ENCODE results near the gene GAA. TPM values are rescaled to one million over a fixed set of nuclear protein-coding genes. Genes with fewer than 3 reads are reported as not detected.

The GAA gene
- total and polyA plus RNA-seq, 12 donors, result 5.6 to 170 (median 90.5) TPM

DNA sequence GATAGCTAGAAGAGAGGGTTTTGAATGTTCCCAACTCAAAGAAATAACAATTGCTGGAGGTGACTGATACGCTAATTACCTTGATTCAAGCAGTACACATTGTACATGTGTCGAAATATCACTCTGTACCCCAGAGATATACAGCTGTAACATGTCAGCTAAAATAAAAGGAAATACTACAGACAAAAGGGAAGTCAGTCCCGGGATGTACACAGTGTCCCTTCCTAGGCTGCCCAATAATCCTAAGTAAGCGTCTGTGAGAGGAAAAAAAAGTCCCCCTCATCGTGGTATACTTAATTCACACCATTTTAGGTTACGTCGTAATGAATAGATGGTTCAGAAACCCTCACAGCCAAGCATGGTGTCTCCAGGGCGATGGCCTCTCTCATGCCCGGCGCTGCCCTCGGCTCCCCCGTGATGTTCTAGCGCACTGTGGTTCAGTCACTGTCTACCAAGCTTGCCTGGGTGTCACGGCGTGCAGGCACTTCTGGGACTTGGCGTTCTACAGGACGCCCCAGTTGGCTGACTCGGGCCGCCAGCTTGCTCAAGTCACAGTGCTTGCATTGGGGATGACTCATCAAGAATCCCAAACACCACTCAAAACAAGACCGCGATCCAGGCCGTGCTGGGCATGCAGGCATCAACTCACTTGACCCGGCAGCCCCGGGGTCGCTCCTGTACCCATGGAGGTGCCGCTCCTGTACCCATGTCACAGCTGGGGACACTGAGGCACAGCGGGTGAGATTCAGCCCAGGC lies 37.4 kb upstream of the GAA start:
- H3K4me3 ChIP-seq, result no peak overlapping the region
- H3K27me3 ChIP-seq, result no peaks in the 10 kb centered on the region
- H3K4me1 ChIP-seq (replicated peaks in 1 of 2), result peaks cover 8 to 19% of the 10 kb centered on the region in 2 donors
- peak overlapping the region in 3 of 5 donors; percentile 58 to 86 (median 61) for H3K27ac ChIP-seq
- WGBS, 4 donors, result 70 to 76% (median 72%) methylated on average over 22 to 27 of the region's 27 CpGs
- no peak for TF ChIP-seq POLR2A (IDR thresholded peaks at IDR 0.05)
- TF ChIP-seq, protein P1, sequence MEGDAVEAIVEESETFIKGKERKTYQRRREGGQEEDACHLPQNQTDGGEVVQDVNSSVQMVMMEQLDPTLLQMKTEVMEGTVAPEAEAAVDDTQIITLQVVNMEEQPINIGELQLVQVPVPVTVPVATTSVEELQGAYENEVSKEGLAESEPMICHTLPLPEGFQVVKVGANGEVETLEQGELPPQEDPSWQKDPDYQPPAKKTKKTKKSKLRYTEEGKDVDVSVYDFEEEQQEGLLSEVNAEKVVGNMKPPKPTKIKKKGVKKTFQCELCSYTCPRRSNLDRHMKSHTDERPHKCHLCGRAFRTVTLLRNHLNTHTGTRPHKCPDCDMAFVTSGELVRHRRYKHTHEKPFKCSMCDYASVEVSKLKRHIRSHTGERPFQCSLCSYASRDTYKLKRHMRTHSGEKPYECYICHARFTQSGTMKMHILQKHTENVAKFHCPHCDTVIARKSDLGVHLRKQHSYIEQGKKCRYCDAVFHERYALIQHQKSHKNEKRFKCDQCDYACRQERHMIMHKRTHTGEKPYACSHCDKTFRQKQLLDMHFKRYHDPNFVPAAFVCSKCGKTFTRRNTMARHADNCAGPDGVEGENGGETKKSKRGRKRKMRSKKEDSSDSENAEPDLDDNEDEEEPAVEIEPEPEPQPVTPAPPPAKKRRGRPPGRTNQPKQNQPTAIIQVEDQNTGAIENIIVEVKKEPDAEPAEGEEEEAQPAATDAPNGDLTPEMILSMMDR (IDR thresholded peaks at IDR 0.05), result no peak
- H3K9me3 ChIP-seq (replicated peaks in 1 of 3), result no peaks in the 10 kb centered on the region
- peak; percentile 44 to 87 (median 77) for DNase-seq
- H3K36me3 ChIP-seq (replicated peaks in 1 of 2), result no peaks in the 10 kb centered on the region
- intact Hi-C loops (cut with DNase I), result no loop called here

DNA sequence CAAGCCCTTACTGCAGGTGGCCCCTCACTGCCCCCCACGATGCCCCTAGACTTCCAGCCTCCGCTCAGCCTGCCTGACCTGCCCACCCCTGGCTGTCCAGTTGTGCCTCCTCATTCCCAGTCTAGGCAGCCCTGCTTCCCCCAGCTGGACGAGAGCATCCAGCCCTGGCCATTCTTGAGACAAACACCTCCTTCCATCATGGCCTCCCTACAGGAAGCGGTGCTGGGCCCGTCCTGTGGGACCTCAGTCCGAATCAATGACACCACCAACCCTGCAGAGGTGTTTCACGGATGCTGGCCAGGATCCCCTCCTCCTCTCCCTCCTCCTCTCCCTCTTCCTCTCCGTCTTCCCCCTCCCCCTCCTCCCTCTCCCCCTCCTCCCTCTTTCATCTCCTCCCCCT lies 36.7 kb upstream of the GAA start:
- Histone ChIP-seq H3K9me3 (replicated peaks in 1 of 3) (no peaks in the 10 kb centered on the region), H3K27me3 (no peaks in the 10 kb centered on the region), H3K27ac (peak overlapping the region in 3 of 5 donors; percentile 58 to 86 (median 61)), H3K36me3 (replicated peaks in 1 of 2) (no peaks in the 10 kb centered on the region), H3K4me3 (no peak overlapping the region), H3K4me1 (replicated peaks in 1 of 2) (peaks cover 14 to 26% of the 10 kb centered on the region in 2 donors)
- intact Hi-C loops (cut with DNase I), result no loop called here
- 84 to 88% (median 86%) methylated on average over 7 to 8 of the region's 8 CpGs for WGBS, 4 donors
- TF ChIP-seq, protein P1 (IDR thresholded peaks at IDR 0.05), result no peak
- TF ChIP-seq POLR2A (IDR thresholded peaks at IDR 0.05), result no peak
- DNase-seq, result no peak

DNA sequence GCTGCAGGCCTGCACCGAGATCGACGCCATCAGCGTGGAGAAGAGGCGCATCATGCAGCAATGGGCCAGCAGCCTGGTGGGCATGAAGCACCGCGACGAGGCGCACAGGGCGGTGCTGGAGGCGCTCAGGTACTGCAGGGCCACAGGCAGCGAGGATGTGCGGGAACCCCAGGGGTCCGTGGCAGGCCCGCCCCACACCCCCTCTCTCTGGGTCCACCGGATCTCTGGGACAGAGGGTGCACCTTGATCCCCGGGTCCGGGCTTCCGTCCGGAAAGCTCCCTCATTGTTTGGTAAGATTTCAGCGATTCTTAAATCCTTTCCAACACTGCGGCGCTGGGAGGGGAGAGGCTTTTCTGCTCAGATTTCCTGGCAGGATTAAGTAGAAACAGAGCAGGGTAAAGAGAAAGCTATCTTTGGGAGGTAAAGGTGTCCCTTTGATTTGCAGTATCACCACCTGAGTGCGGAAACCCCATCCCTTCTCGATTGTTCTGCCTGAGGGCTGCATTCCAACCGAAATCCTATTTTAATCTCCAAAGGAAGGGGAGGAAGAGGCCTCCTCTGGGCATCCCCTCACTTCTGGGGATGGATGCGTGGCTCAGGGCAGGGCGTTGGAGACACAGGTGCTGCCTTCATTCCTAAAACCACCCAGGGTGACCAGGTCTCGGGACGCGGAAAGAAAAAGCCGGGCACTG lies 35.8 kb upstream of the GAA start:
- H3K4me1 ChIP-seq (replicated peaks in 1 of 2), result peaks cover 15 to 35% of the 10 kb centered on the region in 2 donors
- H3K9me3 ChIP-seq (replicated peaks in 1 of 3), result no peaks in the 10 kb centered on the region
- no peak overlapping the region for H3K4me3 ChIP-seq
- intact Hi-C loops (cut with DNase I), result no loop called here
- H3K27me3 ChIP-seq, result no peaks in the 10 kb centered on the region
- TF ChIP-seq, protein P1 (IDR thresholded peaks at IDR 0.05), result no peak
- TF ChIP-seq POLR2A (IDR thresholded peaks at IDR 0.05), result no peak
- no peak for DNase-seq
- H3K27ac ChIP-seq, result peak overlapping the region in 1 of 5 donors; percentile 86
- H3K36me3 ChIP-seq (replicated peaks in 1 of 2), result no peaks in the 10 kb centered on the region
- 82 to 88% (median 85%) methylated on average over 26 to 32 of the region's 32 CpGs for WGBS, 4 donors

DNA sequence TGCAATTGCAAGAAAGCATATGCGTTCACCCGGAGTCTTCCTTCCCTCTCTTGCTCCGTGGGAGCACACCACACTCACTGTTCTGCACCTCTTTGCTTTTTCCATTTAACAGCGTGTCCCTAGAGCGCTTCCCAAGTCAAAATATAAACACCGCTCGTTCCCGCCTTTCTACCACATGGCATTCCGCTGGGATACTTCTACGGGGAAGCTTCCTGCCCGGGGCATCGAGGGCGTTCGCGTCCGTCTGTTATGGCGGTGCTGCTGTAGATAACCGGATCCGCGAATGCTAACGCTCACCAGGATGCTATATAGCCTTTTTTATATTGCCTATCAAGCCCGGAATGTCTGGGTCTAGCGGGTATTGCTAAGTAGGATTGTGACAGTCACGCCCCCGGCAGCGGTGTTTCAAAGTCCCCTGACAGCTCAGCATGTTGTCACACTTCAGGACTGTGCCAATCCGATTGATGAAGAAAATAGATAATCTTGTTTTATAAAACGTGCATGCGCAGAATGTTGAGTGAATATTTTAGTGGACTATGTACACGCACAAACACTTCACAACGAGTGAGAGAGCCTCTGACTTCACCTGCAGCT lies 33.9 kb upstream of the GAA start:
- H3K9me3 ChIP-seq (replicated peaks in 1 of 3), result no peaks in the 10 kb centered on the region
- H3K27me3 ChIP-seq, result no peaks in the 10 kb centered on the region
- WGBS, 4 donors, result 92 to 97% (median 97%) methylated on average over 31 of the region's 31 CpGs
- no peak overlapping the region for H3K27ac ChIP-seq
- no peak overlapping the region for H3K4me3 ChIP-seq
- intact Hi-C loops (cut with DNase I), result no loop called here
- no peaks in the 10 kb centered on the region for H3K36me3 ChIP-seq (replicated peaks in 1 of 2)
- no peak for DNase-seq
- TF ChIP-seq, protein P1 (IDR thresholded peaks at IDR 0.05), result no peak
- TF ChIP-seq POLR2A (IDR thresholded peaks at IDR 0.05), result no peak
- peaks cover 30 to 50% of the 10 kb centered on the region in 2 donors for H3K4me1 ChIP-seq (replicated peaks in 1 of 2)
